Effector CD8-positive, alpha-beta T cell (primary cell): ENCODE data around the gene OPA3.

Source experiments
- DNase-seq: peaks from one replicate; lab custom pipeline; 2025; lab: John Stamatoyannopoulos, UW

OPA3 gene

DNA sequence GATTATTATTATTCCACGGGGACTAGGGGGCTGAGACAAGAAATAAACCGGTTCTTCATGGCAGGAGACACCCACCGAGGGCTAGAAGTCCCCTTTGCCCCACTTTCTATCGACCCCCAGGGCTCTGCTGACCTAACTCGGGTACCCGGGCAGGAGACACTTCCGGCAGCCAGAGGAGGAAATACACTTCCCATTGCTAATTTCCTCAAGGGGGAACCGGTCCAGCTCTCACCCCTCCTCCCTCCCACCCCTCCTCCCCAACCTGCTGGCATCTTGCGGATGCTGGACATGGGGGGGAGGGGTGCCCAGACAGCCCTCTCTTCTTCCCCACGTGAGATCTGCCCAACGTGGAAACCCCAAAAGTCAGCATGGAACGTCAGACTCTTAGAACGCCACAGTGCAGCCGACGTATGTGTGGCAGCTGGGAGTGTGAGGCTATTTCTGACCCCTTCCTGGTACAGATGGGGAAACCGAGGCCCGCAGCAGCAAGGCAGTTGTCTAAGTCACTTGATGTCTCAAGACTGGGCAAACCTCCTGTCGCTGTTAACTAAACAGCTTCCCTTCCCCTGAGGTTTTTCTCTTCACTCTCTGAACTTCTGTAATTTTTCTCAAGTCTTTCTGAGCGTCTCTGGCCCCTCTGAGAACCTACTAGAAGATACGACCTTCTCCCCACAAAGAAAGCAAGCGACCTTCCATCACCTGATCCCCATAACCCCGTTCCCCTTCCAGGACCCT lies 13.8 kb upstream of the OPA3 start:
- DNase-seq: no peak

DNA sequence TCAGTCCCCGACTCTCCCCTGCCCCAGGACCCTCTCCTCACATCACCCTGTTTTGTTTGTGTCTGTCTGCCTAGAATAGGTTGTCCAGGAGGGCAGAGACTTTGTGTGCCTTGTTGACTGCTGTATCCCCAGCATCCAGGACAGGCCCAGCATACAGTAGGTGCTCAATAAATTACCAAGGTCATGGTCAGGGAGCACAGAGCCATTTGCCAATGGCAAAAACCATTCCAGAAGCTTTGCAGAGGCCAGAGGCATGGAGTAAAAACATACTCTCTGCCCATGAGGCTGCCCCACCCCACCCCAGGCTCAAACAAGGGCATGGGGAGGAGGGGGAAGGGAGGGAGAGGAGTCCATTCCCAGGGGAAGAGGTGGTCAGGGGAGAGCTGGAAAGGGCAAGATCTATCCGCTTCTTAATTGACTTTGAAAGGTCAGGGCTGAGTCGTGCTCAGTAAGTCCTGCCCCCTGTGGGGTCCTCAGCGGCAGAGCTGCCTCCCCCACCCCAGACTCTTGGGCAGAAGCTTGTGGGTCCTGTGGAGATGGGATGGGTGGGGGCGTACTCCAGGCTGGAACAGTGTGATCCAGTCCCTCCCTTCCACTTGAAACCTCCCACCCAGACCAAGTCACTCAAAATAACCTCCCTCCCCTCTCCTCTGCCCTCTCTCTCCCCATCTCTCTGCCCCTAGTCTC lies 13.0 kb upstream of the OPA3 start:
- DNase-seq: no peak

DNA sequence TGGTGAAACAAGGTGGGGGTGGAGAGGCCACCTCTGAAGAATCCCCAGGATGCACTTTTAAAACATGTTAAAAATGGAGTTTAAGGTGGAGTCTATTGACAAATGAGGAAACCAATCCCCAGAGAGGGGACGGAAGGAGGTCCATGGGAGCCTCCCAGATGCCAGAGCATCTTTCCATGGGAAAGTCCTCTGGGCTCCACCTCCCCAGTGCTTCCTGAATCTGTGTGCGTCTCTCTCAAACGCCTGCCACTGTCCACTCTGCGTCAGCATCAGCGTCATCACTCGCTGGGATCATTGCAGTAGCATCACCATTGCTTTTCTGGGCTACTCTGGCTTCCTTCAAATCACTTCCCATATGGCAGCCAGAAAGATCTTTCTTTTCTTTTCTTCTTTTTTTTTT lies 11.2 kb upstream of the OPA3 start:
- DNase-seq: no peak

DNA sequence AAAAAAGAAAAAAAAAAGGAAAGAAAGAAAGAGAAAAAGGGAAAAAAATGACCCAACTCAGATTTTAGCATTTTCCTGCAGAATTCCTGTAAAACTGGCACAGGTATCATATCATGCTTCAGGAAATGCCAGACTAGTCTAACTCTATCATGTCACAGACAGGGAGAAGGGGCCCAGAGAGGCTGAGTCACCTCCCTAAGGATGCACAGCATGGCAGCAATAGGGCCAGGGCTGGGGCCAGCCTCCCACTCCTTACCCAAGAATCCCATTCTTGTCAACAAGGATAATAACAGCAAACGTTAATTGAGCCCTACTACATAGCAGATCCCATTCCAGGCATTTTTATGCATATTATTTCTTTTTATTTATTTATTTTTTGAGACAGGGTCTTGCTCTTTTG lies 8.9 kb upstream of the OPA3 start:
- no peak for DNase-seq

DNA sequence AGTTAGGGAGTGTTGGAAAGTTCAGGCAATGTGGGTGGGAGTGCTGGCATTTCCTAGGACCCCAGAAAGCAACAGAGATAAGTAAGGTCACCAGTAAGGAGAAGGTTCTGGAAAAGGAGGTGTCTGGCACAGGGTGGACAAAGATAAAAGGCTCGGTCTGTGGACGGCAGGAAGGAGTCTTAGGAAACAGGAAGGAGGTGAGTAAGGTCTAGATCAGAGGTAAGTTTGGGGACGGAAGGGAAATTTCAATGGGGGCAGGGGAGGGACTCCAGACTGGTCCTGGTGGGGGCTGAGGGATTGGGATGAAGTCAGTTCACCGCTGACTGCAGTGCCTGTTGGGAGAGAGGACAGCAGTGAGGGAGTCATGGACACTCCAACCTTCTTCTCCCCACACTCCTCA lies 7.8 kb upstream of the OPA3 start:
- DNase-seq: no peak

DNA sequence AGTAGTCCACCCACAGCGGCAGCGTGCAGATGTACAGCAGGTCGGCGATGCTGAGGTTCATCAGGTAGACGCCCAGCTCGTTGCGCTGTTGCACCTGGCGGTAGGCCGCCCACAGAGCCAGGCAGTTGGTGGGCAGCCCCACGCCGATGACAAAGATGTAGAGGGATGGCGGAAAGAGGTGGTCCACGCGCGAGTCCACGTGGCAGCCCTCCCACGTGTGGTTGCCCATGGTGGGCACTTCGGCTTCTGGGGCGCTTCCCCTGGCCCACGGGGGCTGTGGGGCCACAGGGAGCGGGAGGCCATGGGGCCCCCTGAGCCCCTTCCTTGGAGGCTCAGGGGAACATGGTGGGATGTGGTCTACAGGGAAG lies 7.0 kb upstream of the OPA3 start:
- no peak for DNase-seq

DNA sequence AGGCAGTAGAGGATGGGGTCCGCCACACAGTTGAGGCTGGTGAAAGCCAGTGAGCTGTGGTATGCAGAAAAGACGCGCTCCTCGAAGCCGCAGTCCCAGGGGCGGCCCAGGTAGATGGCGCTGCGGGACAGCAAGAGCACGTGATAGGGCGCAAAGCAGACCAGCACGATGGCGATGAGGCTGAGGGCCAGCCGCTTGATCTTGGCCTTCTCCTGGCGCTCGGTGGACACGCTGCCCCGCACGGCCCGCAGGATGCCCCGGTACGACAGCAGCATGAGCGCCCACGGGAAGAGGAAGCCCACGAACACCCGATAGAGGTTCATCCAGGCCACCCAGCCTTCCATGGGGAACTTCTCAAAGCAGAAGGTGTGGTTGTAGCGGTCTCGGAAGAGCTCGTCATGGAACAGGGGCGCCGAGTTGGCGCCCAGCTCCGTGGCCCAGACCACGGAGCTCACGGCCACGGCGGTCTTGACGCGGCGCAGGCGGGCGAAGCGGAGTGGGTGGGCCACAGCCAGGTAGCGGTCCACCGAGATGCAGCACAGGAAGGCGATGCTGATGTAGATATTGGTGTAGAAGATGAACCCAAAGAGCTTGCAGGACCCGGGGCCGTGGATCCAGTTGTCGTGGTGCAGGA lies 6.5 kb upstream of the OPA3 start:
- DNase-seq: no peak

DNA sequence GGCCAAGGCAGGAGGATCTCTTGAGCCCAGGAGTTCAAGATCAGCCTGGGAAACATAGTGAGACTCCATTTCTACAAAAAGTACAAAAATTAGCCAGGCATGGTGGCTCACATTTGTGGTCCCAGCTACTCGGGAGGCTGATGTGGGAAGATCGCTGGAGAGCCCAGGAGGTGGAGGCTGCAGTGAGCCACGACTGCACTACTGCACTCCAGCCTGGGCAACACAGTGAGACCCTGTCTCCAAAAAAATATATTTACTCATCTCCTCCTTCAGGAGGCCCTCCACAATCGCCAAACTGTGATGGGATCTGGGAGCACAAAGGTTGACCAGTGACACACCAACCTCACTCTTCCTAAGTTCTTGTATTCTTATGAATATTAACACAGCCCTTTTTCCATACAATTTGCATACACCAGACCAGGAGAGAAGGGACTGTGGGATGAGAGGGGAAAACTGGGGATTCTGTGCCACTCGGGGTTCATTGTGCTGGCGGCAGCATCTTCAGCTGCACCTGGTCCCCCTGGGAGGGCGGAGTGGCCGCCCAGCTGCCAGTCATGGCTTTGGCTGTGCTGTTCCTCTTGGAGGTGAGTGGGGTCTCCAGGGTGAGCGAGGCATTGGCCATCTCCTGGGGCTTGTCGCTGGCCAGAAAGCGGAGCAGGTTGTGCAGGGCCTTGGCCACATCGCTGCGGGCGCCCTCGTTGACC lies 5.8 kb upstream of the OPA3 start:
- DNase-seq: no peak

DNA sequence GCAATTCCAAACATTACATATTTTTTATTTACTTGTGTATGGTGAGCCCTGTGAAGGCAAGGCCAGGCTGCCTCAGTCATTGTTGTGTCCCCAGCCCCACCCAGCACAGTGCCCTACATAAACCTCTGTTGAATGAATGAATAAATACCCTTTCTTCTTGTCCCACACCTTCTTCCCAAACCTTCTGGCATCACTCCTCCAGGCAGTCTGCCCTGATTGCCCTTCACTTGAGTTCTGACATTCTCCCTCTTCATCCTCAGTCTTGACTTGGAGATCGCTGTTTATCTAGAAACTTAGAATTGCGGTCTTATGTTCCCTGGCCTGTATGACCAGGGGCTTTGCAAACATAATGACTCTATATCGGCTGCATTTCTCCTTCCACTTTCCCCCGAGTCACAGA lies 5.2 kb upstream of the OPA3 start:
- no peak for DNase-seq

DNA sequence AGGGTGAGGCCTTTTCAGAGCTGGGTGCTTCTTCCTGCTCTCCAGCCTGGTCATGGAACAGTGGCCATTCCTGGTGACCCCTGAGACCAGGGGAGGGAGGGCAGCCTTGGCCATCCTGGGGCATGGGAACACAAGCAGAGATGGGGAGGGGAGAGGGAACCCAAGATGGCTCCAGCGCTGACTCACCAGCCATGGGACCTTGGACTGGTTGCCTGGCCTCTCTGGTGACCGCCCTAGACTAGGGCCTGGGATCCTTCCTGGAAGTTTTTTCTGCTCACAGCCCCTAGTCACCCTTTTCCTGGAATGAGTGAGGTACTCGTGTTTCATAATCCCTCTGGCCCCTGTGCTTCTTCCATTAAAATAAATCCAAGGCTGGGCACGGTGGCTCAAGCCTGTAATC lies 3.3 kb upstream of the OPA3 start:
- no peak for DNase-seq

DNA sequence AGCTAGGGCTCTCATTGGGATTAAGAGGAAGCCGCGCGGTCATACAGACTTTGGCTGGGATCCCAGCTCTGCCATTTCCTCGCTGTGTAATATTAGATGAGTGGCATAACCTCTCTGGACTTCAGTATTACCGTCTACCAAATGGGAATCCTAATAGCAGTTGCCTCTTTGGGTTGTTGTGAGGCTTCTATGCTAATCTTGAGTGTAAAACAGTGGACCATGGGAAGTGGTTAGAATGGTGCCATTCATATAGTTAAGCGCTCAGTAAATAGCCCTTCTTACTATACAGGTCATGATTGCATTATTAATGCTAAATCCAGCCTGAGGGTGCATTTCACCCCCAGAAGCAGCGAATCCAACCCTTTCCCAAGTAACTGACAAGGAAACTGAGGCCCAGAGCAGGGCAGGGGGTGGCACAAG lies 566 bp upstream of the OPA3 start:
- no peak for DNase-seq

DNA sequence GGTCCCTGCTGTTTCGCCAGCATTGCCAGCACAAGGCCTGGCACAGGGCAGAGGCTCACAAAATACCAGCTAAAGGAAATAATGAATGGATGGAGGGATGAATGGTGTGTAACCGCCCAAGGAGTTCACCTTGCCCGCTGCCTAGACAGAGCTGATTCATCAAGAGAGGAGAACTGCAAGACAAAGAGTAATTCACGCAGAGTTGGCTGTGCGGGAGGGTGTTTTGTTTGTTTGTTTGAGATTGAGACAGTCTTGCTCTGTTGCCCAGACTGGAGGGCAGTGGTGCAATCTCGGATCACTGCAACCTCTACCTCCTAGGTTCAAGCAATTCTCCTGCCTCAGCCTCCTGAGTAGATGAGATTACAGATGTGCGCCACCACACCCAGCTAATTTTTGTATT lies 3.0 kb downstream of the OPA3 start:
- DNase-seq: no peak

DNA sequence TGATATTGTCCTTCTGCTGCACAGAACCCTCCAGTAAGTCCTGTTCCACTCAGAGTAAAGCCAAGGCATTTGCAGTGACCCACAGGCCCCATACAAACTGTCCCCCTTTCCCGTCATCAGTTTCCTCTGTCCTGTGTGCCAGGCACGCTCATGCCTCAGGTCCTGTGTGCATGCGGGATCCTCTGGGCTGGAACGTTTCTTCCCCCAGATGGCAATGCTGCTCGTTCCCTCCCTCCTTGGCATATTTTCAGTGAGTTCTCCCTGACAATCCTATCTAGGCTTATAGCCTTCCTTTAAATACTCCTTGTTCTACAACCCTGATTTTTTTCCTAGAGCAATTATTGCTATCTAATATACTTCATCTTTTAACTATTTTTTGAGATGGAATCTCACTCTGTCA lies 5.7 kb downstream of the OPA3 start:
- no peak for DNase-seq

DNA sequence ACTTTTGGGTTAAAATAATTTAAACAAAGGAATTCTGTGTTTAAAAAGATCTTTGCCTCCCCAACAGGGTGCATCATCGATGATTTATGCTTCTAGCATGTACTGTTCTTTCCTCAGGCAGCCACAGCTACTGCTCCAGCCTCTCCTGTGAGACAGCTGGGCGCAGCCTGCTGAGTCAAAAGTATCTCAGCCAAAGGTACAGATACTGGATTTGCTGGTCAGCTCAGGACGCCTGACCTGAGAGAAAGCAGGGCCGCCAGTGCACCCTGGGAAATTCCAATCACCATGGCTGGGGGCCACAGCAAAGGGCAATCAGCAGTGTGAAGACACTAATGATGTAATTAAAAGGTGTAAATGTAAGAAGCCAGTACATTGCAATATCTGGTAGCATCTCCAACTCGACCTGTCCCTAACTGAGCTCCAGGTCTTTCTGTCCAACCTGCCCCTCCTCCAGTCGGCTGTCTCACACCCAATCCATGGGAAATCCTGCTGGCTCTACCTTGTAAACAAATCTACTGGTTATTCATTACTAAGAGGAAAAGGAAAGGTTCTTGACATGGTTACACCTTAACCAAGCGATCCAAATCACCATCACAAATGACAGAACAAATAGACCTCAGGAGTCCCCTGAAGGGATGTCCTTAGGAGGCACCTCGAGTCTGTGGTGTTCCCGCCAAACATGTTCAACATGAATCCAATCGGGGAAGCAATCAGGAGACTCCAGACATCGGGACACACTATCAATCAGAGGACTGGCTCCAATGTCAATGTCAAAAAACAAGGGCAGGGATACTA lies 7.3 kb downstream of the OPA3 start:
- no peak for DNase-seq

DNA sequence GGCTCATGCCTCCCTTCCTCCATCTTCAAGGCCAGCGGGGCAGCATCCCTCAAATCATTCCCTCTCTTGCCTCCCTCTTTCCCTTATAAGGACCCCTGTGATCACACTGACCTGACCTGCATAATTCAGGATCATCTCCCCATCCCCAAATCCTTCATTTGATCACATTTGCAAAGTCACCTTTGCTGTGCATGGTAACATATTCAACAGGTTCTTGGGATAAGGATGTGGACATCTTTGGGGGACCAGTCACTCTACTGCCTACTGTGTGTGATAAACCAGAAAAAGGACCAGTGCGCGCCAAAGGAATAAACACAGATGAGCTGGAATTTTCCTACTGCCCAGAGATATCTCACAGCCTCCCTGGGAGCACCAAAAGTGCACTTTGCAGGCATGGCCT lies 7.9 kb downstream of the OPA3 start:
- no peak for DNase-seq

DNA sequence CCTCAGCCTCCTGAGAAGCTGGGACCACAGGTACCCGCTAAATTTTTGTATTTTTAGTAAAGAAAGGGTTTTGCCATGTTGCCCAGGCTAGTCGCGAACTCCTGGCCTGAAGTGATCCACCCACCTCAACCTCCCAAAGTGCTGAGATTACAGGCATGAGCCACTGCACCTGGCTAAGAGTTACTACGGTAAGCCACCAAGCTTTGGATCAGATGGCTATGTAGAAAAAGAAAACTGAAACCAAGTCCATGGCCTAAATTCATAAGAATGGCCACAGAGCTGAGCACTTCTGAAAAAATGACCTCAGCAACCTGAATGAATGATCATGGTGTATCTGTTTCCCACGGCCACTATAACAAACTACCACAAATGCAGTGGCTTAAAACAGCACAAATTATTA lies 9.4 kb downstream of the OPA3 start:
- DNase-seq: no peak

DNA sequence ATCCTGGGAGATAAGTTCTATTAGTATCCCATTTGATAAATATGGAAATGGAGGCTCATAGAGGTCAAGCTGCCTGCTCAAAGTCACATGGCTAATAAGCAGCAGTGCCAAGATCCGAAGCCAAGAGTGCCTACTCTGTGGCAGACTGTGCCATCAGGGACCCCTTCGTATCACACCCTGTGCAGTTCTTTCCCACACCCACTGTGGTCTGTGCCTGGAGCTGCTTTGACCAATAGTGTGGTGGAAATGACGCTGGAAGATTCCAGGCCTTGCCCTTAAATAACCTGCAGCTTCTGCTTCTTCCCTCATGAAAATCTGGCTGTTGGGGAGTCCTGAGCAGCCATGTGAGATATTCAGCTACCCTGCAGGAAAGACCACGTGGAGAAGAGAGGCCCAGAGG lies 10.1 kb downstream of the OPA3 start:
- no peak for DNase-seq

DNA sequence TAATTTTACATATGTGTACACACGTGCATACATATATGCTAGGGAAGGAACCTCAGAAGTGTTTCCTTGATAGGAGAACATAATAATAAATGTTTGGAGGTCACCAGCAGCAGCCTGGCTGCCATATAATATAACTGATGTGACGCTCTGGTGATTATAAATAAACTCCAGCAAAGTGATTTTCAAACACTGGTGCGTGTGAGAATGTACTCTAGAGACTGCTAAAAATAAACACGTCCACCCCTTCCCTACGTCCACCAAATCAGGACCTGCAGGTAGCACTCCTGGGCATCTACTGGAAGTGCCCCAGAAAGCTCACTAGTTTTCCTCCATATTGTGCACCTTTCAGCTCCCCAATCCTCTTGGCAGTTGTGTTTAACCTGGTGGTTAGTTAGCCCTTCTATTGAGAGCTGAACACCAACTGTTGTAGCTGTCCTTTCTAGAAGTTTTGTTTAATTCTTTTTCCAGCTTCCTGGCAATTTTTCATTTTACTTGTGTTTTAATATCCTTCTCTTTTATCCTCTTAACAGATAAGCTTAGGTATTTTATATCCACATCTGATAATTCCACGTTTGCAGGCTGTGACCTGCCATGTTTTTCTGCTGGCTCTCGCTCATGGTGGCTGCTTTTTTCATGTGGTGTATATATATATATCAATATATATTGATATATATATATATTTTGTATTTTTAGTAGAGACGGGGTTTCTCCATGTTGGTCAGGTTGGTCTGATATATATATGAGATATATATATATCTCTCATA lies 13.0 kb downstream of the OPA3 start:
- no peak for DNase-seq

DNA sequence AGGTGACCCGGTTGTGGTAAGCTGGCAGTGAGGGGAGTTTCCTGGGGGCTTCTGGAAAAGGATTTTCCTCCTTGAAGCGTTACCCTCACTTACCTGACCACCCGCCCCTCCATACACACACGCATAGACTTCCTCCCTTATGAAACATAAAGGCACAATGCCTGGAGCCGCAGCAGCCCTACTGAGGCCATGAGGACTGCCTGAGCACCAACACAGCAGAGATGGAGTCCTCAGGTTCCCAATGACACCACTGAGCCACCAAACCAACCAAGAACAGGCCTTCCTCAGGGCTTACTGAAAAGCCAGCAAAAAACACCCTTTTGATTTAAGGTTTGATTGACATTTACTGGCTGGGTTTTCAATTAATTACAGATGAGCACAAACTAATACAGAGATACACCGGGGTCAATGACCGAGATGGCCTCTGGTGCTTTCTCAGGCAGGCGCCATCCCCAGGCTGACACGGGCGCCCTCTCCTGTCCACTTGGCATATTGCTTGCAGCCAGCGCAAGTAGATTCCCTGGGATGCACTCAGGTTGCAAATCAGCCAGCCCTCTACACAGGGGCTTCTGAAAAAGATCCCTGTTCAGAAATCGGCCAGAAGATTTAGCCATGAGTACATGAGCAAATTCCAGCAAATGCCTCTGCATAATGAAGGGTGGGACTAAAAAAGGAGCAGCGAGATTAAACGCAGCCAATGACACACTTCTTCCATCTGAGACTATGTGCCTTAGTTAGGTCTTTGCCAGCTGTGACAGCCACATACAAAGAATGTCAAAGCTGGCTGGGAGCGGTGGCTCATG lies 14.8 kb downstream of the OPA3 start:
- DNase-seq: peak; percentile 39

DNA sequence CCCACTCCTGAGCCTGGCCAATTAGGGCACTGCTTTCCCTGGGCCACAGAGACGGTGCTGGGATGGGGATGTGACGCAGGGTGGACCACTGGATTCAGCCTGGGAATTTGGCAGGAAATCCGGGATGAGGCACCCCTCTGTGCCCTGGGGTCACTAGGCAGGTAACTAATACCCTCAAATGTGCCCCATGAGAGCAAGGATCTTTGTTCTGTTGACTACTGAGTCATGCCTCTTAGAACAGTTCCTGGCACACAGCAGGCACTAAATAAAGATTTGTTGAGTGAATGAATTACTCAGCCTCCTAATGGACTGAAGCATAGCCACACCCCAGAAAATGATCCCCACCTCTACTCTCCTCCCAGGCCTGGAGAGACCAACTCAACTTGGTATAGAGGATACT lies 15.9 kb downstream of the OPA3 start:
- no peak for DNase-seq
